Superior temporal gyrus (tissue), 1 donor: ENCODE results near the gene LAMA3.

ENCODE experiments used
- DNase-seq: peaks from one replicate; pipeline ENCODE4 v3.0.0-alpha.2; 2016; ENCODE audit errors: extremely low spot score

LAMA3 gene

DNA sequence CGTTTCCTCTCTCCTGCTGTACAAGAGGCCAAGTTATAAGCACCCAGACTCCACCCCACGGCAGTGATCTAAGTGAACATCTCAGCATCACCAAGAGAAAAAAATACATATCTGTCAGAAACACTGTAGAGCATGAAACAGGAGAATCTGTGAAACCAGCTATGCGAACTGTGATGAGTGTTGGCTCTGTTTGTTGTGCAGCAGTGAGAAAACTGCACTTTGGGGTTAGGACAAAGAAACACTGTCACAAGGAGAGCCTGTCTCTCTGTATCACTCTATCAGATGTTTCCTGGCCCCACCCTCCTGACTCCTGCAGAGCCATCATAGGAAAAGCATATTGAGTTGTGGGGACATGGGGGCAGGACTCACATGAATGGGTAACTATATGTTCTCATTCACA lies 87.1 kb downstream of the LAMA3 start:
- no peak for DNase-seq

DNA sequence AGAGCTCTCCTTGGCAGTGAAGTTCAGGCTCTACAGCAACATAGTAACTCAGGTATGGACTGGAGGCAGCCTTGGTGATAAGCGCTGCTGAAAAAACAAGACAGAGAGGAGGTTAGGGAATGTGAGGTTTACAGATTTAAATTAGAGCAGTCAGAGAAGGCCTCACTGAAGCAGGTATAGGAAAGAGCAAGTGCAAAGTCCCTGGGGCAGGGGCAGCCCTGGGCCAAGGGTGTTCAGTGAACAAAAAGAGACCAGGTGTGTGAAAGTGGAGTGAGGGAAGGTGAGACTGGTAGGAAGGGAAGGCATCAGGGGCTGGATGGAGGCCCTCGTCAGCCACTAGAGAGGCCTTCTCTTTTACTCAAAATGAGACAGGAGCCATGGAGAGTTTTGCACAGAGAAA lies 89.6 kb downstream of the LAMA3 start:
- no peak for DNase-seq

GRCh38 chr18:23779696-23780303 lies 90.5 kb downstream of the LAMA3 start:
- no peak for DNase-seq

GRCh38 chr18:23784832-23785245 lies 95.6 kb downstream of the LAMA3 start:
- no peak for DNase-seq

- no peak for DNase-seq
Observed at GRCh38 chr18:23793051-23793450, 103.8 kb downstream of the LAMA3 start.

DNA sequence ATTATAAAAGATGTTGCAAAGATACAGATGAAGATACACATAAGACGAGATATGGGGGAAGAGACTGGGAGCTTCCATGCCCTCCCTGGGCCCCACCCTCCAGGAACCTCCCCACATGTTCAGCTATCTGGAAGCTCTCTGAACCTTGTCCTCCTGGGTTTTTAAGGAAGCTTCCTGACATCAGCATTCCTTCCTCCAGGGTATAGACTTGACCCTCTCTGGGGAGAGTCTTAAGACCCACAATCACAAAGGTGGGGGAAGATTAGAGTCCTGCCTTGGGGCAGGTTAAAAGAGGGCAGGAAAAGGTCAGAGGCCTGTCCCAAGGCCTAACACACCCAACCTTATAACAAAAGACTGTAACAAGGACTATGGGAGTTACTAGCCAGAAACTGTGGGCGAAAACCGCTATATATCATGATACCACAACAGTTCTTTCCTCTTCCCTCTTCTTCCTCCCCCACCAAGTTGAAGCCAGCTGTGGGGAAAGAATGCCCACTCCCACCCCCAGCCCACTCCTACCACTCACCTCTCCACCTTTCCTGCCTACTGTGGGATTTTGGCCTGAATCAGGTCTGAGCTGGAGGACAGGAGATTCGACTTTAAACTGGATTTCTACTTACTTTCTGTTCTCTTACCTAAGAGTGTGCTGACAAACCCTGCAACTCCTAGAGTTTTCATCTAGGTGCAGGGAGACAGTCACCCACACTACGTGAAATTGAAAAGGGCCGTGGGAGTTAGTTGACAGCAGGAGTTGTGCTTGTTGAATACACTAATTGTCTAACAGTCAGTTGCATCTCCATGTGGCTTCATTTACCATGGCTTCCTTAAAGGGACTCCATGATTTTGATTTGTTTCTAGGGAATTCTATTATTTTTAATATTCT lies 105.0 kb downstream of the LAMA3 start:
- DNase-seq: no peak

GRCh38 chr18:23798249-23798648 lies 109.0 kb downstream of the LAMA3 start:
- DNase-seq: no peak

GRCh38 chr18:23798824-23799223 lies 109.6 kb downstream of the LAMA3 start:
- DNase-seq: no peak

DNA sequence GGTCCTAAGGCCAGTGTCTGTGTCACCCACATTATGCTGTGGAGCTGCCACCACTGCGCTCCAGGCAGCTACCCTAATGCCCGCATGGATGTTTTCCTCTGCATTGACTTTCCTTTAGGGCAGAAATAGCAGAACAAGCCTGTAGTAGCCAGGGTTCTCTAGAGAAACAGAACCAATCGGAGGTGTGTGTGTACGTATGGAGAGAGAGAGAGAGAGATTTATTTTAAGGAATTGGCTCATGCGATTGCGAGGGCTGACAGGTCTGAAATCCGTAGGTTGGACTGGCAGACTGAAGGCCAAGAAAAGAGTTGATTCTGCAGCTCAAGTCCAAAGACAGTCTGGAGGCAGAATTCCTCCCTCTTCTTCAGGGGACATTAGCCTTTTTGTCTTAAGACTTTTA lies 110.3 kb downstream of the LAMA3 start:
- DNase-seq: no peak

GRCh38 chr18:23800902-23801301 lies 111.6 kb downstream of the LAMA3 start:
- no peak for DNase-seq

GRCh38 chr18:23802817-23803216 lies 113.6 kb downstream of the LAMA3 start:
- no peak for DNase-seq

DNA sequence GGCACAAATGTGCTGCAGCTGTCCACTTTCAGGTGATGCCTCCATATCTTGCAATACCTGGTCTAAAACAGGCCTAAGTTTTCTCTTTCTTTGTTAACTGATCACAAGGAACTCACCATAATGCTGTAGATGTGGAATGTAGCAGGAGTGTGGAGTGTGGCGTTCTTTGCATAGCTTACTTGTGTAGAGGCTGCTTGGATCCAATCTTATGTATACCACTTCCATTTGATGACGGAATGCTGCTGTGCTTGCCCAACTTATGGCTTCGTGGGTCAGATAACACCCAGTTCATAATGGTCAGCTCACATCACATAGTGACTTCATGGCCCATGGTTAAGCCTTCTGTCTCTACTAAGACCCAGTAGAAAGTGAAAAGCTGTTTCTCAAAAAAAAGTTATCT lies 114.5 kb downstream of the LAMA3 start:
- no peak for DNase-seq

DNA sequence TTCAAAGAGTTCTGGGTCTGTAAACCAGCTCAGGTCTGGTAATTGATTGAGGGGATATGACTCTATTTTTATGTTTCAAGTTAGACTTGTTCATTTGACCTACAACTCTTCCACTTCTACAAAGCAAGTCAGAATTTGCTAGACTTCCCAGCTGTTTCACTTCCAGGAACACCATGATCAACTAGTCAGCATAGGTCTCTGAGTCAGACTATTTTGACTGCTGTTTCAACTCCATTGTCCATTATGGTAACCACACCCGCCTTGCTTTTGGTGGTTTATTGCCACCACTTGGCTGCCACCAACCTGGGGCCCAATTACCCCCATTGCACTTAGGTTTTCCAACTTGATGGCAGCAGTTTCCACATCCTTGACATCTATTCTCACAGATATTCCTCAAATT lies 116.6 kb downstream of the LAMA3 start:
- DNase-seq: no peak

GRCh38 chr18:23809415-23809814 lies 120.2 kb downstream of the LAMA3 start:
- DNase-seq: no peak

DNA sequence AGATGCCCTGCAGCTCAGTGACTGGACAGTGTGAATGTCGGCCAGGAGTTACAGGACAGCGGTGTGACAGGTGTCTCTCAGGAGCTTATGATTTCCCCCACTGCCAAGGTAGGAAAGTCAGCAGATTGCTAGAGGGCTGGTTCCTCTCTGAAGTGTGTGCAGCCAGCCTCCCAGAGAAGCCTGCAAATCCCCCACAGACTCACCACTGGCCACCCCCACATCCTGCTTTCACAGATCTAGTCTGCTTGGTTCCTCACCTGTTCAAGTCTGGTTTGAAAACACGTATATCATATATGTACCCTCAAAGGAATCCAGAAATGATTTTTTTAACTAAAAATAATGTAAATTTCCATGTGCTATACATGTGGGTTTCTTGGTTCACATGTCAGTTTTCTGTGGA lies 121.1 kb downstream of the LAMA3 start:
- no peak for DNase-seq

- DNase-seq: no peak
Observed at GRCh38 chr18:23811176-23811575, 121.9 kb downstream of the LAMA3 start.

DNA sequence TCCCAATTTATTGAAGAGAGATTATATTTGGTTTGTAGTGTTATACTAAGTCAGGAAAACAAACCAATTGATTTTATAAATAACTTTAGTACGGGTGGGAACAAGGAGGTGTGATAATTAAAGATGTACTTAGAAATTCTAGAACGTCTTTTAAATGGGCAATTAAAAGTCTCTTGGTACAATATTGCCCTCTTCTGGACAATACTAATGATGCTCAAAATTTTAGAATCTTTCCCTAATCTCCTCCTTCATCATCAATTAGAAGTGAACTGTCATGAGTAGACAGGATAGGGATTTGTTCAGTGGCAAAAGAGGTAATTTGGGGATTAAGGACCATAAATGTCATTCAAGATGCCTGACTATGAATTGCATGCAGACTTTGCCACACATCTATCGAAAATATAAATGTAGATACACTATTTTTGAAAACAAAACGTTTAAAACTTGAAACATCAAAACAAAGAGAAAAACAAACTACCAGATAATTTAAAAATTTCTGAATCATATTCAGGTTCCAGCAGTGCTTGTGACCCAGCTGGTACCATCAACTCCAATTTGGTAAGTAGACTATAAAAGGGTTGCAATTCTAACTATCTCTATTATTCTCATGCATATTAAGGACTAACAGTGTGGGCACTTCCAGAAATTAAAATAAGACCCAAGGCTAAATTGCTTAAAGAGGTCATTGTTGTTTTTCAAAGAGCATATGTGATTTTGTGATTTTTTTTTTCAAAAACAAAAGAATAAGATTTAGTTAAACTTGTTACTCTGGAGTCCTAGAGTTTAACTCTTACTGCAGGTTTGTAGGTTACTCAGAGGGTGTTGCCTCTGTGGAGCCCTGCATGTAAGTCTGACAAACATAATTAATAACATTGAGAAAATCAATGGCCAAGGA lies 123.5 kb downstream of the LAMA3 start:
- peak; percentile 82 for DNase-seq

- peak; percentile 72 for DNase-seq
Observed at GRCh38 chr18:23814991-23815614, 125.8 kb downstream of the LAMA3 start.

DNA sequence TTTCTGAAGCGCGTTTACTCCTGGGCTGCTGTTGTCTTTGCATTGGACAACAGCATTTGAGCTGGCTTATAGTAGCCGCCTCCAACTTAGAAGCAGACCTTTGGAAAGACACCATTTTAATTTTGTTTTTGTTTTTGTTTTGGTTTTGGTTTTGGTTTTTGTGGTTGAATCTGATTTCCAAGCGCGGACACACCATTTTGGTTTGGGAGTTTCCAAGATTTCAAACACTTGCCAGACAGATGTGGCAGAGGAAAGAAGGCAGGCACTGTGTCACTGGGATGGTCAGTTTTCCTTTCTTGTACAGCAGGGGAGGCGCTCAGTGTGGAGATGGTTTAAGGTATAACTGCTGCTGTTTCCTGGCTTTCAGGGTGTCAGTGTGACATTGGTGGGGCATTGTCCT lies 126.8 kb downstream of the LAMA3 start:
- DNase-seq: no peak

GRCh38 chr18:23816740-23817139 lies 127.5 kb downstream of the LAMA3 start:
- no peak for DNase-seq

DNA sequence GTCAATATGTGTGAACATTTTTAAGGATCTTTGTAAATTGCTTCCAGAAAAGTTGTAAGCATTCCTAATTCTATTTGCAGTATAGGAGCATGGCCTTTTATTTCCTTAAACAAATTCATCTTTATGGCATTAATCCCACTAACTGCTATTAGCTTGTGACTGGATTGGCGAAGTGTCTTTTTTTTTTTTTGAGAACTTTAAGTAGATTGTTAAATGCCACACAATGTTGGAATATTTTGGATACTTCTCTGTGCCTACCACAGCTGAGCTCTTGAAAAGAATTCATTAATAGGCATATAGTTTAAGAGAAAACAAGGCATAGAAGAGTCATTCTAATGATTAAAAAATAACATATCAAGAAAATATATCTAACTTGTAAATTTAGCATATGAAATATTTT lies 129.7 kb downstream of the LAMA3 start:
- no peak for DNase-seq
